ENCODE data around the gene GMDS.
"Not testable (repeated sequence)": the region's sequence is repeated elsewhere in the genome, so short reads cannot be mapped to it uniquely, and the experiment has no call there.

Gene GMDS

GRCh38 chr6:1690656-1691055 lies 554.7 kb downstream of the GMDS start:
- not testable (repeated sequence) for H3K4me3 ChIP-seq (ENCODE audit: low read length in 2 of 2); H3K27me3 ChIP-seq (ENCODE audit: control insufficient read depth in 1 of 2, insufficient read depth in 2 of 2, low read length in 2 of 2); H3K9ac ChIP-seq (ENCODE audit: low read length in 2 of 2); H3K36me3 ChIP-seq (ENCODE audit: control insufficient read depth in 2 of 2, insufficient read depth in 2 of 2, low read length in 2 of 2); H3K9me3 ChIP-seq (ENCODE audit: control insufficient read depth in 2 of 2, low read length in 2 of 2); H3K4me1 ChIP-seq (ENCODE audit: control insufficient read depth, insufficient read depth, low read length); H3K27ac ChIP-seq (ENCODE audit: low read length)

- Histone ChIP-seq H3K9ac (ENCODE audit: low read length in 2 of 2) (no peak overlapping the region), H3K4me3 (ENCODE audit: low read length in 2 of 2) (no peak overlapping the region), H3K9me3 (ENCODE audit: control insufficient read depth in 2 of 2, low read length in 2 of 2) (no peaks in the 10 kb centered on the region), H3K27ac (ENCODE audit: low read length) (no peak overlapping the region), H3K36me3 (ENCODE audit: control insufficient read depth in 2 of 2, insufficient read depth in 2 of 2, low read length in 2 of 2) (no peaks in the 10 kb centered on the region), H3K27me3 (ENCODE audit: control insufficient read depth in 1 of 2, insufficient read depth in 2 of 2, low read length in 2 of 2) (no peaks in the 10 kb centered on the region), H3K4me1 (ENCODE audit: control insufficient read depth, insufficient read depth, low read length) (no peaks in the 10 kb centered on the region)
Measured at GRCh38 chr6:1689141-1689540, 556.3 kb downstream of the GMDS start.

- Histone ChIP-seq H3K27me3 (ENCODE audit: control insufficient read depth in 1 of 2, insufficient read depth in 2 of 2, low read length in 2 of 2) (no peaks in the 10 kb centered on the region), H3K27ac (ENCODE audit: low read length) (no peak overlapping the region), H3K36me3 (ENCODE audit: control insufficient read depth in 2 of 2, insufficient read depth in 2 of 2, low read length in 2 of 2) (no peaks in the 10 kb centered on the region), H3K9me3 (ENCODE audit: control insufficient read depth in 2 of 2, low read length in 2 of 2) (no peaks in the 10 kb centered on the region), H3K9ac (ENCODE audit: low read length in 2 of 2) (no peak overlapping the region), H3K4me3 (ENCODE audit: low read length in 2 of 2) (no peak overlapping the region), H3K4me1 (ENCODE audit: control insufficient read depth, insufficient read depth, low read length) (no peaks in the 10 kb centered on the region)
Measured at GRCh38 chr6:1688396-1688795, 557.0 kb downstream of the GMDS start.

- Histone ChIP-seq H3K4me3 (ENCODE audit: low read length in 2 of 2) (no peak overlapping the region), H3K27me3 (ENCODE audit: control insufficient read depth in 1 of 2, insufficient read depth in 2 of 2, low read length in 2 of 2) (no peaks in the 10 kb centered on the region), H3K9me3 (ENCODE audit: control insufficient read depth in 2 of 2, low read length in 2 of 2) (no peaks in the 10 kb centered on the region), H3K36me3 (ENCODE audit: control insufficient read depth in 2 of 2, insufficient read depth in 2 of 2, low read length in 2 of 2) (no peaks in the 10 kb centered on the region), H3K4me1 (ENCODE audit: control insufficient read depth, insufficient read depth, low read length) (no peaks in the 10 kb centered on the region), H3K9ac (ENCODE audit: low read length in 2 of 2) (no peak overlapping the region), H3K27ac (ENCODE audit: low read length) (no peak overlapping the region)
Measured at GRCh38 chr6:1687402-1687801, 558.0 kb downstream of the GMDS start.

- H3K4me3 ChIP-seq (ENCODE audit: low read length in 2 of 2), result no peak overlapping the region
- no peaks in the 10 kb centered on the region for H3K9me3 ChIP-seq (ENCODE audit: control insufficient read depth in 2 of 2, low read length in 2 of 2)
- H3K4me1 ChIP-seq (ENCODE audit: control insufficient read depth, insufficient read depth, low read length), result no peaks in the 10 kb centered on the region
- H3K27ac ChIP-seq (ENCODE audit: low read length), result no peak overlapping the region
- no peaks in the 10 kb centered on the region for H3K36me3 ChIP-seq (ENCODE audit: control insufficient read depth in 2 of 2, insufficient read depth in 2 of 2, low read length in 2 of 2)
- H3K9ac ChIP-seq (ENCODE audit: low read length in 2 of 2), result no peak overlapping the region
- H3K27me3 ChIP-seq (ENCODE audit: control insufficient read depth in 1 of 2, insufficient read depth in 2 of 2, low read length in 2 of 2), result no peaks in the 10 kb centered on the region
Measured at GRCh38 chr6:1686117-1687098, 559.0 kb downstream of the GMDS start.

- Histone ChIP-seq H3K9me3 (ENCODE audit: control insufficient read depth in 2 of 2, low read length in 2 of 2) (no peaks in the 10 kb centered on the region), H3K27me3 (ENCODE audit: control insufficient read depth in 1 of 2, insufficient read depth in 2 of 2, low read length in 2 of 2) (no peaks in the 10 kb centered on the region), H3K9ac (ENCODE audit: low read length in 2 of 2) (no peak overlapping the region), H3K4me1 (ENCODE audit: control insufficient read depth, insufficient read depth, low read length) (no peaks in the 10 kb centered on the region), H3K36me3 (ENCODE audit: control insufficient read depth in 2 of 2, insufficient read depth in 2 of 2, low read length in 2 of 2) (no peaks in the 10 kb centered on the region), H3K27ac (ENCODE audit: low read length) (no peak overlapping the region), H3K4me3 (ENCODE audit: low read length in 2 of 2) (no peak overlapping the region)
Measured at GRCh38 chr6:1679688-1680068, 565.7 kb downstream of the GMDS start.

GRCh38 chr6:1679031-1679687 lies 566.2 kb downstream of the GMDS start:
- Histone ChIP-seq H3K4me1 (ENCODE audit: control insufficient read depth, insufficient read depth, low read length) (no peaks in the 10 kb centered on the region), H3K27ac (ENCODE audit: low read length) (no peak overlapping the region), H3K9ac (ENCODE audit: low read length in 2 of 2) (no peak overlapping the region), H3K4me3 (ENCODE audit: low read length in 2 of 2) (no peak overlapping the region), H3K36me3 (ENCODE audit: control insufficient read depth in 2 of 2, insufficient read depth in 2 of 2, low read length in 2 of 2) (no peaks in the 10 kb centered on the region), H3K27me3 (ENCODE audit: control insufficient read depth in 1 of 2, insufficient read depth in 2 of 2, low read length in 2 of 2) (no peaks in the 10 kb centered on the region), H3K9me3 (ENCODE audit: control insufficient read depth in 2 of 2, low read length in 2 of 2) (no peaks in the 10 kb centered on the region)

GRCh38 chr6:1678201-1678600 lies 567.2 kb downstream of the GMDS start:
- no peak overlapping the region for H3K4me3 ChIP-seq (ENCODE audit: low read length in 2 of 2)
- no peak overlapping the region for H3K27ac ChIP-seq (ENCODE audit: low read length)
- no peaks in the 10 kb centered on the region for H3K4me1 ChIP-seq (ENCODE audit: control insufficient read depth, insufficient read depth, low read length)
- H3K27me3 ChIP-seq (ENCODE audit: control insufficient read depth in 1 of 2, insufficient read depth in 2 of 2, low read length in 2 of 2), result no peaks in the 10 kb centered on the region
- H3K9me3 ChIP-seq (ENCODE audit: control insufficient read depth in 2 of 2, low read length in 2 of 2), result no peaks in the 10 kb centered on the region
- H3K9ac ChIP-seq (ENCODE audit: low read length in 2 of 2), result no peak overlapping the region
- H3K36me3 ChIP-seq (ENCODE audit: control insufficient read depth in 2 of 2, insufficient read depth in 2 of 2, low read length in 2 of 2), result no peaks in the 10 kb centered on the region

GRCh38 chr6:1672379-1672778 lies 573.0 kb downstream of the GMDS start:
- Histone ChIP-seq H3K4me3 (ENCODE audit: low read length in 2 of 2) (no peak overlapping the region), H3K27ac (ENCODE audit: low read length) (no peak overlapping the region), H3K9me3 (ENCODE audit: control insufficient read depth in 2 of 2, low read length in 2 of 2) (no peaks in the 10 kb centered on the region), H3K9ac (ENCODE audit: low read length in 2 of 2) (no peak overlapping the region), H3K4me1 (ENCODE audit: control insufficient read depth, insufficient read depth, low read length) (no peaks in the 10 kb centered on the region), H3K36me3 (ENCODE audit: control insufficient read depth in 2 of 2, insufficient read depth in 2 of 2, low read length in 2 of 2) (no peaks in the 10 kb centered on the region), H3K27me3 (ENCODE audit: control insufficient read depth in 1 of 2, insufficient read depth in 2 of 2, low read length in 2 of 2) (no peaks in the 10 kb centered on the region)

GRCh38 chr6:1670711-1671462 lies 574.5 kb downstream of the GMDS start:
- Histone ChIP-seq H3K36me3 (ENCODE audit: control insufficient read depth in 2 of 2, insufficient read depth in 2 of 2, low read length in 2 of 2) (no peaks in the 10 kb centered on the region), H3K9ac (ENCODE audit: low read length in 2 of 2) (no peak overlapping the region), H3K4me1 (ENCODE audit: control insufficient read depth, insufficient read depth, low read length) (no peaks in the 10 kb centered on the region), H3K27ac (ENCODE audit: low read length) (no peak overlapping the region), H3K4me3 (ENCODE audit: low read length in 2 of 2) (no peak overlapping the region), H3K27me3 (ENCODE audit: control insufficient read depth in 1 of 2, insufficient read depth in 2 of 2, low read length in 2 of 2) (no peaks in the 10 kb centered on the region), H3K9me3 (ENCODE audit: control insufficient read depth in 2 of 2, low read length in 2 of 2) (no peaks in the 10 kb centered on the region)
